ENCODE measurements around the gene STOM. TPM values are rescaled to one million over a fixed set of nuclear protein-coding genes. Genes with fewer than 3 reads are reported as not detected.
A peak's percentile ranks its signal among the peaks of the same experiment; 100 is the strongest.

The STOM gene
- total RNA-seq, 4 donors from 2014 or later, result 78.2 to 195 (median 111) TPM

GRCh38 chr9:121289772-121290370 lies 80.2 kb downstream of the STOM start:
- TF ChIP-seq POLR2AphosphoS5 (IDR thresholded peaks at IDR 0.05) (no peak), POLR2A (IDR thresholded peaks at IDR 0.05) (no peak), EP300 (IDR thresholded peaks at IDR 0.05; ENCODE audit: low read depth) (no peak), CTCF (IDR thresholded peaks at IDR 0.05) (no peak)
- 61 to 80% methylated on average over 1 to 7 of the region's 7 CpGs for WGBS, 2 donors (ENCODE audit: low coverage in 1 of 2)
- Histone ChIP-seq H3K4me3 (no peak overlapping the region), H3K27ac (peak overlapping the region; percentile 95 to 98 (median 96)), H3K9me3 (no peaks in the 10 kb centered on the region), H3K27me3 (no peaks in the 10 kb centered on the region), H3K4me1 (peaks cover 67 to 85% (median 79%) of the 10 kb centered on the region in 4 donors), H3K36me3 (no peaks in the 10 kb centered on the region)
- DNase-seq, result no peak
- in situ Hi-C loops (cut with MboI; ENCODE audit: low pct_ligation_motif_present in 1 of 4, low pct_unique_long_range_greater_than_20kb in 1 of 4, low sequenced_read_pairs in 3 of 4), result no loop called here
- intact Hi-C loops (cut with DNase I; ENCODE audit: low total_unique reads), result no loop called here

- peak; percentile 56 for TF ChIP-seq POLR2A (IDR thresholded peaks at IDR 0.05)
- TF ChIP-seq POLR2AphosphoS5 (IDR thresholded peaks at IDR 0.05), result peak; percentile 72 to 80 (median 78)
- TF ChIP-seq CTCF (IDR thresholded peaks at IDR 0.05), result no peak
- no peak for TF ChIP-seq EP300 (IDR thresholded peaks at IDR 0.05; ENCODE audit: low read depth)
- 25 to 40% methylated on average over 1 to 10 of the region's 10 CpGs for whole genome bisulfite sequencing, 2 donors (ENCODE audit: low coverage in 1 of 2)
- peak overlapping the region; percentile 95 to 98 (median 96) for H3K27ac ChIP-seq
- H3K36me3 ChIP-seq, result no peaks in the 10 kb centered on the region
- no peak overlapping the region for H3K4me3 ChIP-seq
- H3K4me1 ChIP-seq, result peaks cover 67 to 85% (median 79%) of the 10 kb centered on the region in 4 donors
- in situ Hi-C loops (cut with MboI; ENCODE audit: low pct_ligation_motif_present in 1 of 4, low pct_unique_long_range_greater_than_20kb in 1 of 4, low sequenced_read_pairs in 3 of 4), result no loop called here
- no peaks in the 10 kb centered on the region for H3K9me3 ChIP-seq
- intact Hi-C loops (cut with DNase I; ENCODE audit: low total_unique reads), result no loop called here
- no peaks in the 10 kb centered on the region for H3K27me3 ChIP-seq
- peak; percentile 65 for DNase-seq
Measured at GRCh38 chr9:121289026-121289771, 80.9 kb downstream of the STOM start.

Other genes starting within 250 kb of the STOM start
- gene RAB14, start 168.4 kb downstream of the STOM start, total RNA-seq, result 10 to 100 TPM; 20.7 to 50.3 (median 37.9) TPM
- 100 to 1,000 TPM; 628 to 986 (median 782) TPM for gene GSN, start 102.1 kb downstream of the STOM start, total RNA-seq
- gene GGTA1, start 129.6 kb upstream of the STOM start, total RNA-seq, result 10 to 100 TPM in 1 of 4 donors, 1 to 10 TPM in 2, not detected in 1; 1.9 to 37.8 (median 3.5) TPM